Dermis microvascular lymphatic vessel endothelial cell (primary cell): ENCODE data around the gene VWC2. TPM values are rescaled to one million over a fixed set of nuclear protein-coding genes. Genes with fewer than 3 reads are reported as not detected.

ENCODE experiments used
- DNase-seq, 2 donors: peaks; one replicate each; pipeline versions ENCODE4 v3.0.0 to v3.0.0-alpha.2; 2010; ENCODE audit warnings: low read depth in 2 of 2
- total RNA-seq: library from RNA; depleted of rRNA; stranded (reverse); fragments of >200 nt; gene quantifications from 2 replicates; pipeline ENCODE4 v1.2.1, GENCODE V29; 2014

The VWC2 gene
- total RNA-seq, 1 donor from 2014 or later: not detected

DNA sequence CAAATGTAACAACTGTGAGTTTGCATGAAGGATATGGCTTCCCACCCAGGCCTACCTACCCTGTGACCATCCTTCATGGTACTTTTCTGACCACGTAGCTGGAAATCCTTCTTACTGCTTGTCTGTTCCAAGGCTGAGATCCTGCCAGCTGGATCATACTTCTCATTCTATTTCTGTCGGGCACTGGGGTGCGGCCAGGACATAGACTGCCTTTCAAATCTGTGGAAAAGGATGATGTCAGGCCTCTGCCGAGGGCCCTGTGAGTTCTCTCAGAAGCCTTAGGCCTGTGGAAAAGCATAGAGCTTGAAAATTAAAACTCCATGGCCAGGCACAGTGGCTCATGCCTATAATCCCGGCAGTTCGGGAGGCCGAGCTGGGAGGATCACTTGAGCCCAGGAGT is 10.0 kb downstream of the VWC2 start:
- DNase-seq: no peak

DNA sequence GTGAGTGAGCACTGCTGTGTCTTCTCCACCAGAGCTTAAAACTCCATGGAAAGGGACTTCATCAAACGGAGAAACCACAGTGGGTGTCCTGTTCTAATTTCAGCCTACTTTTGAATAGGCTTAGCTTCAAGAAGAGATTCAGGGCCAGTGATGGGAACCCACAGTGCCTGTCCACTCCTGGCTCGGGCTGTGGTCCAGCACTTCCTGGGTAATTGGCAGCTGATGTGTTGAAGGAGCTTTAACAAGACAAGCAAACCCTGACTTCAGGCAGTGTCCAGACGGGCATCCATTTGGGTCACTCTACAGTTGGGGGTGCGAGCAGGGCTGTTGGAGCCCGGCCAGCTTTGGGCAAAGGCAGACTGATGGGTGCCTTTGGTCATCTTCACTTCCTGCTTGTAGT is 14.5 kb downstream of the VWC2 start:
- no peak for DNase-seq

DNA sequence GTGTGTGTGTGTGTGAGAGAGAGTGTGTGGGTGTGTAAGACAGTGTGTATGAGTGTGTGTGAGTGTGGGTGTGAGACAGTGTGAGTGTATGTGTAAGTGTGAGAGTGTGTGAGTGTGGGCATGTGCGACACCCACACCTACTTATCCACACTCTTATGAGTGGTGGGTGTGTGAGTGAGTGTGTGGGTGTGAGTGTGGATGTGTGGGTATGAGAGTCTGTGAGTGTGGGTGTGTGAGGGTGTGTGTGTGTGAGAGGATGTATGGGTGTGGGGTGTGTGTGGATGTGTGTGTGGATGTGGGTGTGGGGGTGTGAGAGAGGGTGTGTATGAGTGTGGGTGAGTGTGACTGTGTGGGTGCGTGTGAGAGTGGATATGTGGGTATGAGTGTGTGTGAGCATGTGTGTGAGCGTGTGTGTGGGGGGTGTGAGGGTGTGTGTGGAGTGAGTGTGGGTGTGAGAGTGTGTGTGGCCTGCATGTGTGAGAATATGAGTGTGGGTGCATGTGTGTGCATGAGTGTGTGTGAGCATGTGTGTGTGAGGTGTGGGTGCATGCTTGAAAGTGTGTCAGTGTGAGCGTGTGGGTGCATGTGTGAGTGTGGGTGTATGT is 15.1 kb downstream of the VWC2 start:
- DNase-seq: no peak

DNA sequence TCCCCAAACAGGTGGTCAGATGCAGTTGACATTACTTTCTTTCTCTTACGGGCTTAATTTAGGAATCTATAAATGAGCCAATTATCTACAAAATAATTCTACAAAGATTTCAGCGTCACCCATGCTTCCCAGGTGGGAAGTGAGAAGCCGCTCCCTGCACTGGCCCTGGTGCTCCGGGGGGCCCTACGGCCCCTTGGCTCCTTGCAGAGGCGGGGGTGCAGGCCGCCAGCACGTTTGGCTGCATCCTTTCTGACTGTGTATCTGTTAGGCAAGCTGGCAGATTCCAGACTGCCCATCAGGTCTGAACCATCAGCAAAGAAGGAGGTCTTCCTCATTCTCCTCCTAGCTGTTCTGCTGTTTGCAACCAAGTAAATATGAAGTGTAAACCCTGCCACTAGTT is 16.3 kb downstream of the VWC2 start:
- DNase-seq: no peak

DNA sequence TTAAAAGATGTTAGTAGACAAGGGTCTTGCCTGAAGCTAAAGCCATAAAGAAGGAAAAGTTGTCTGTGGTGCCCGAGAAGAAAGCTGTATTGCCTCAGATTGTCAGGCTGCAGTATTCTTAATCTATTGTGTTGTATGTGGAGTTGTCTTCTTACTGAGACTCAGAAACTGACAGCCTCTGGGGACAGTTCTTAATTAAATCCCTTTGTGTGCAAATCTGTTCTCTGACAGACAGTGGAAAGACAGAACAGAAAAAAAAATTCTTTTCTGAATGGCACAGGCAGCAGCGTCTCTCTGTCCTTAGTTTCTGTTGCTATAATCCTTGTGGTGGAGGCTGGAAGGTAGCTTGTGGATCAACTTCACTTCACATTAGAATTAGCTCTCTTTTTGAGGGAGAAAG is 16.8 kb downstream of the VWC2 start:
- DNase-seq: no peak

DNA sequence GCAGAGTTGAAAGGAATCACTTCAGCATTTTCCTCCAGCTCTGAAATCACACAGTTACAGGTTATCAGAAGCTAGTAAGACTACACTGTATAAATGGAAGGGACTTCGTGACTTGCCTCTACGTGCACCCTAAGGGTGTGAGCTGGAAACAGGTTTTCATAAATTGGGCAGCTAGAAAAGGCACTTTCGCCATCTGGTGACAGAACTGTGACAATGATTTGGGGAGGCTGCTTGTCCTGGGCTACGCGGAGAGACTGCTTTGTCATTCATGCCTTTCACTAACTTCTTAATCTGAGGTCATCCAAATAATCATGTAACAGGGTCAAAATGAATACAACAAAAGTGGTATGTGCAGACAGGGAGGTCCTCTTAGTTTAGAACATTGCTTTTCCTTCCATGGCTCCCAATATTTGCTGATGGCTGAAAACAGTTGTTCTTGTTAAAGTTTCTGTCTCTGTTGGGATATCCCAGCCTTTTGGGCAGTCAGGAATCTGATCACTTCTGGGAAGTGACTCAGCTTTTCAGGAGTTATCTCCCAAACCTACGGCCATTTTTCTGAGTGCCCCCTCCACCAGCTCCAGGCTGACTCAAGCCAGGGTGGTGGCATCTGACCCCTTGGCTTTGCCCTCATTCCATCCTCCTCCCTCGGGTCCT is 17.8 kb downstream of the VWC2 start:
- no peak for DNase-seq

DNA sequence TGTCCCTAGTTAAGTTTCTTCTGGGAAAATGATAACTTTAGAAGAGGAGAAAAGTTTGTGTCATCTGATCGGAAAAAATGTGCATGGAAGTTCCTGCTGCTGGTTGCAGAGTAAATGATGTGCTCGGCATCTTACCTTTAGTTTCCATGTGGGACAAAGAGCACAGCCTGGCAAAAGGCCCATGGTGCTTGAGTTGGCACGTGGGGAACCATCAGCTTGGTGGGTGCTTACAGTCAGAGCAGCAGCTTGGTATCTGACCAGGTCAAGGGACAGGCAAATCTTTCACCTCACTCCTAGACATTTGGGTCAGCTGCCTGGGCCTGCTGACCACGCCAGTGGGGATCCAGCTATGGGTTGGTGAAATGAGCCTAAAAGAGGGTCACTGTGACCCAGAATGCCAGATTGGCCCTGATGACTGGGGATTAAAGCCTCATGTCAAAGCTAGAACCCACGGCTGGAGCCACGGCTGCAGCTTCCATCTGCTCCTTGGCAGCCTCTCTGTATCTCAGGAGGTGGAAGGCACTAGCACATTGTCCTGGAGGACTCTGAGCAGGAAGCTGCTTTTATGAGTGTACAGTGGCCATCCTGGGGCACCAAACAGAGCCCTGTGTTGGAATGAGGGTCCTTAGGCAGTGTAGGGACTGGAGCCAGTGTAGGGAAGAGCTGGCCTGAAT is 24.7 kb downstream of the VWC2 start:
- no peak for DNase-seq

DNA sequence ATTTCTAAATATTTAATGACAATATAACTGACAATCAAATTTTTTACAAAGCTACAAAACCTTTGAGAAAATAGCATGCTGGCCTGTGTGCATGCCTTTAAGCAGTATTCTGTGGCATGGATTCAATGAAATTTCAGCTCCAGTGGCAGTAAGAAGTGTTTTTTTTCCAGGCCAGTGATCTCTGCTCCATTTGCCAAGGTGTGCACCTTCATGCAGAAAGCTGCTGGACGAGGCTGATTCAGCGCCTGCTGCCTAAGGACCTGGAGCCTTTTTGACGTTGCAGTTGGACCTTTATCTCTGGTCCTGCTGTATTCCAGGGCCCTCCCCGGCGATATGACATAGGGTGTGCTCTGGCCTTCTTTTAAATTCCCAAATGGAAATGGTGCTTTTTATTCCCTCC is 26.6 kb downstream of the VWC2 start:
- DNase-seq: no peak

DNA sequence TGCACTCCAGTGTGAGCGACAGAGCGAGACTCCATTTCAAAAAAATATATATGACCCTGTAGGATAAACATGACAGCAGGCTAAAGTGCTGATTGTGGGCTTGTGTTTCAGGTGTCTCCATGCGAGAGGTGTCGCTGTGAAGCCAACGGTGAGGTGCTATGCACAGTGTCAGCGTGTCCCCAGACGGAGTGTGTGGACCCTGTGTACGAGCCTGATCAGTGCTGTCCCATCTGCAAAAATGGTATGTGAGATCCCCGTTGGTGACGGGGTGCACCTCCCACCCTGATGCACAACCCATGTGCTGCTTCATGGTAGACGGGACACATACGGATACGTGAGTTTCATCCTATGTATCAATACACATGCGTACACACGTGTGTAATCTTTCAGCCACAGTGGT is 29.2 kb downstream of the VWC2 start:
- DNase-seq: no peak

DNA sequence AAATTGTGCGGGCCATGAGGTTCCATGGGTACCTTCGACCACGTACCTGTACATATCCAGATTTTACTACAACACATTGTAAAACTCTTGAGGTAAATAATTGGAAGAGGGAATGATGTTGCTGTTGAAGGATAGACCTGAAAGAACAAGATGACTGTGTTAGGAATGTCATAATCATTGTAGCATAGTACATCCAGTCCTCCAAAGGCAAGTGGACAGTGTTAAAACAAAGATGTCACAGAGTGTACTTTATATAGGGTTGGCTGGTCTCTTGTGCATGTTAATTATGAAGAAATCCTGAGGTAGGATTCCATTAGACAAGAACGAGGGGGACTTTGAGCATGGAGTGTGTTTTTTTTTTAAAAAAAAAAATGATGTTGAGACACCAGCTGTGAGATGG is 30.4 kb downstream of the VWC2 start:
- no peak for DNase-seq

DNA sequence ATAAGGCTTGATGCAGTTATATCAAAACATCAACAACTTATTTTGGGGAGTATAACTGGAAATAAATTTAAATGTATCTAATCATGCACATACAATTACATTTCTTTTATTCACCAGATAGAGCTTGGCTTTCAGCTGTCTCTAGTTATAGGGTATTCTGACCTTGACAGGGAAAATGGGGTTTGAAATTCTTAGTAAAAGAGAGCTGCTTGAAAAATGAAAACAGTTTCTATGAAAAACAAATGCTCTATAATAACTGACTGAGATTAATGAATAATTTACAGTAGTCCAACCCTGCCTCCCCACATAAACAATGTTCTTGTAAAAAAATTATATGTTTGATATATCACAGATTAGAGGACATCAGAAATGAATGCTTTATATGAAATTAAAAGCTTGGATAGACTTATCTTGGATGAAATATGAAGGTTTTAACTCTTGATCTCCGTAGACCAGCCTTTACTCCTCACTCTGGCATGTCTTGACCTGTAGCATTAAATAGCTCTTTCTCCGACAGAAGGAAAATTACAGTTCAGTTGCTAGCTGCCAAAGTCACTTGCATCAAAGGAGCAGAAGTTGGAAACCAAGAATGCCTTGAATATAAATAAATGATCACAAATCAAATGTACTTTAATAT is 32.1 kb downstream of the VWC2 start:
- DNase-seq: no peak

DNA sequence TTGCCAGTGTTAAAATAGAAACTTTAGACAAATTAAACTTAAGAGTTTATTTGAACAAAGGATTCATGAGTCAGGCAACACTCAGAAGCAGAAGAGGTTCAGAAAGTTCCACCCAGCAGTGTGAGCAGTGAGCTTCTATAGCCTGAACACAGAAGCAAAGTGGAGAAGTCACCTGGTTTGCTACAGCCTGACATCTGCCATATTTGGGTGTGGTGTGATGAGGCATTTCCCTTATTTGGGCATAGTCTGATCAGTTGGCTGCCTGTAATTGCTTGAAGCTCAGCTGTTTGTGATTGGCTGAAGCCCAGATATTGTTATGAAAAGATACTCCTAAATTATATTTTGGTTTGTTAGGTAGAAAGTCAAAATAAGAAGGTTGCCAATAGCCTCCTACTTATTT is 39.1 kb downstream of the VWC2 start:
- DNase-seq: no peak

DNA sequence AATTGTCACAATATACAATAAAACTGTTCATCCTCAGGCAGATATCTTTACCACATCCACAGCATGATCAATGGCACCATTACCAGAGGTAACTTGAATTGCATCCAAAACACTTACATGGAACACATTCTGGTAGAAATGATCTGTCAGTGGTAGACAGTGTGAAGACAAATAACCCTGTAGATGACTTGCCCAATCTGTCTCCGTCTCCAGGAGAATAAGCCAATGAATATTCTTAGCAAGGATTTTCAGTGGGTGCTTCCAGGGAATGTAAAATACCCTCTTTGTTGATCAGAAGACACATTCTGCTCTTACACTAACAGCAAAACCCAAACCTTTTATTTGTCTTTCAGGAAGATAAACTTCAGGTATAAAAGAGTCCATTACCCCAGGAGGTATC is 43.8 kb downstream of the VWC2 start:
- no peak for DNase-seq

DNA sequence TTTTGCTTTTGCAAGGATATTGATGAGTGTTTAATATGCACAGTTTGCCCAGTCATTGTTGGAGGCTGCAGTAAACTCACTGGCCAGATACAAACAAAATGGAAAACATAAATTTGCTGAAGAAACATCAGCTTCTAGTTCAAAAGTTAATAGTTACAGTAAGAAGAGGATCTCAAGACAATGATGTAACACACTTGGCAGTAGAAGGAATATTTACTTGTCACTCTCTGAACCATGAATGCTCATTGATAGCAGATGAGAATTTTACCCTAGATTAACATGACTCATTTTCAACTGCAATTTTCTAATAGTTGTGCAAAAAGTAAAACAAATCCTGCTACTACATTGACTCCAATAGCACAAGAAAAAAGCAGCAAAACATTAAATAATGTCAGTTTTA is 47.7 kb downstream of the VWC2 start:
- no peak for DNase-seq

DNA sequence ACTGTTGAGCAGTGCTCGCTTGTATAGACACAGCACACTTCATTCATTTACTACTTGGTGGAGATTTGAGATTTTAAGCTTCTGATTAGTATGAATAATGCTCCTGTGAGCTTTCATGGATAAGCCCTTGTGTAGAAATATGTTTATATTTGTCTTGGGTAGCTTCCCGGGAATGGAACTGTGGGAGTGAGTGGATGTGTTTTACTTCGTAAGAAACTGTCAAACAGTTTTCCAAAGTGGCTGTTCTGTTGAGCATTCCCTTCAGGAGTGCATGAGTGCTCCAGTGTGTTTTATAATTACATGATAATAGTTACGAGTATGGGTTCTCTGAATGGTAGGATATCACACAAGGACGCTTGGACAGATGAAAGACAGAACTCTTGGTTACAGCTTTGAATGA is 49.4 kb downstream of the VWC2 start:
- no peak for DNase-seq

DNA sequence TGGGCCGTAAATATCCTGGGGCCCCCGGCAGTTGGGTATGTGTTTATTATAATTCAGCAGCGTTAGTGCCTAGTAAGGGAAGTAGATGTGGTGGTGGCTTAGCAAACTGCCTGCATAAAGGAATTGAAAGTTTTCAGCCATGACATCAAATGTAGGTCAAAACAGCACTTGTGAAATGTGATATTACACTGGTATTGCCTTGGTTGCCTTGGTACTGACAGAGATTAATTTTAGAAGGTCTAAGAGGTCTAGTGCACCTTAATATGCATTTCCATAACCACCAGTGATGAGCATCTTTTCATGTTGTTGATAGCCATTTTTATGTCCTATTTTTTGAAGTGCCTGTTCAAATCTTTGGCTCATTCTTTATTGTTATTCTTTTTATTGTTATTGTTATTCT is 50.1 kb downstream of the VWC2 start:
- DNase-seq: no peak

DNA sequence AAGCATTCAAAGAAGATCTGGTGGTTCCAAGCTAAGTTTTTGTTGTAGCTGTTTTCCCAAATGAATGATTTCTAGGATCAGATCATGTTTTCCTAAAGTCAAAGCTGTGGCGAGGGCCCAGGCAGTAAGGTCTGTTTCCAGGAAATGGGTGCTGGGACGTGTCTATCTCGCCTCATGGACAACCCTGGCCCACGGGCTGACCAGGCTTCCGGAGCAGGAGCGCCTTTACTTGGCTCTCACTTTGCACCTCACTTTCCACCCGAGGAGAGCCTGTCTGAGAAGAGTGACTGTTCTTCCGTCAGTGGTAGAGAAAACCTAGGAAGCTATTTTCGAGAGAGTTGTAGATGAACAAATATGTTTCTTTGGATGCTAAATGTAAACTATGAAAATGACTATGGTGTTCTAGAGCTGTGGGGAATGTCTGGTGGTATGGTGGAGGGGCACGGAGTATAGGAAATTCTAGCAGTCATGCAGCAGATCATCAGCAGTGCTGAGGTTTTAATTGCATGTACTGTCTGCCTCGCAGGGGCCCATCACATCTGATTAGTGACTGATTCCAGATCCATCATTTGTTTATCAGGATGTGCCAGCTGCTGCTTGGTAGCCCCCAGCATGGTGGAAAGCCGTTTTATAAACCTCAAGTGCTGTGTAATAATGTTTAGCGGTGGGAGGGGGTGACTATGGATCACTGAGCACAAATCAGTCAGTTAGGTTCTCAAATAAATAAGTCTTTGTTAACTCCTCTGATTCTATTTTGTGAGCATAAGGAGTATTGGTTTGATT is 66.6 kb downstream of the VWC2 start:
- no peak for DNase-seq

DNA sequence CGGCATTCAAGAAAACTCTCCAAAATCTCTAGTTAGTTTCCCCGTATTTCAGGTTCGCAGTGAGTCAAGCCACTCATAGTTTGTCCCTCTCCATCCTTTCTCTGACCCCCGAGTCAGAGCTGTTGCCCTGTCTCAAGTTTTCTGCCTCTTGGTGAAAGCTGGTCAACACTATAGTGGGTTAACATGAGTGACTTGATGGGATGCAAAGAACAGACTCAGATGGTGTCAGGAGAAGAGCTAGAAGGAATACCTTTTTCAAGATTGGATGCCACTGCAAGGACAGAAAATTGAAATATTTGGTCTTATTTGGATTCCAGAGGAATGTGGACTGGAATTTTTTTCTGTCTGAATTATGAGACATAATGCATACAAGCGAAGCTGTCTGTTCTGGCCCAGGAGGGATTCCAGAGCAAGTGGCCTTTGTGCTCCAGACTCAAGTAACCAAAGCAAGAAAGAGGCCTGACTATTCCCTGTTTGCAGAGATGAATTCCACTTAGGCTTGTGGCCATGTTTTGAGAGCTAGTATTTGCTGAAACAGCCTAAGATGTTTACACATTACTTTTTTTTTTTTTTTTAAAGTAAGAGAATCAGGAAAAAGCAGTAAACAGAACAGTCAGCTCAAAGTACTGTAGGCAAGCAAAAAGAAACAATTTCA is 67.4 kb downstream of the VWC2 start:
- DNase-seq: no peak

DNA sequence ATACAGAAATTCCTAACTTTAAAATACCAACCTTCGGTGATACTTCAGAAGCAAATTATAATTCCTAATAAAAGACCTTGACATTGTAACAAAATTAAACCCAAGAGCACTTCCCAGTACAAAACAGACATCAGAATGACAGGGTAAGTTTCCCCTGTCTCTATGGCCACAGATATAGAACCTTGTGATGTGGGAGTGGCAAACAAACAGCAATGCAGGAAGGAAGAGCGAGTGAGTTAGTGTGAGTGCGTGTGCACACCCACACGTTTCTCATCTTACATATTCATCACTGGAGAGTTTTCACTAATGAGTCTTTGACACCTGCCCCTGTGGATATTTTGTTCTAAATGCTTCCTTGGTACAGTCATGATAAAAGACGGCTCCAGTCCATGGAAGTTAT is 72.2 kb downstream of the VWC2 start:
- DNase-seq: no peak

DNA sequence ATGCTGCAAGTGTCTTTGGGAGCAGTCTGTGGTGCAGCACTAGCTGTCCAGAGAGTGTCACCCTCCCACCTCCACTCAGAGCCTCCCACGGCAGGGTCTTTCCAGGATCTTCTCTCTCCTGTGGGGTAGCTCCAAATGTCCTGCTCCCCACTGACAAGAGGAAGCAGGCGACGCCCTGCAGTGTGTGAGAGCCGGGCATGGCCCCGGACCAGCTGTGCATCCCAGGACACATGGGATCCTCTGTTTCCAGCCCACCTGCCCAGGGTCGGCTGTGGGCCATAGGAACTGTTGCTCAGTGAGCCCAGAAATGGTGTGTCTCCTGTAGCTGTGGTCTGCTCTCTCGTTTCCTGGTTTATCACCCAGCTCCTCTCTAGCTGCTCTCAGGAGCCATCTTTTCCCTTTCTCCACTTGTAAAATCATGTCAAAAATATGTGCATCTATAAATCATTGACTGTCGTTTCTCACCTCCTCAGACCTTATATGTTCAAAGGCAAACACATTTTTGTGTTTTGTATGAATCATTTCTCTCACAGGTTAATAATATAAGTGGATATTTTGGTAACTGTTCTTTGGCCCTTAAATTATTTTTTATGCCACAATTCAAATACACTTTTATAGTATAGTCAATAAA is 74.9 kb downstream of the VWC2 start:
- no peak for DNase-seq
